ENCODE data around the gene NACC1.

NACC1 gene

GRCh38 chr19:13087795-13088537 lies 30.1 kb upstream of the NACC1 start:
- DNase-seq (ENCODE audit: low spot score), result no peak

GRCh38 chr19:13089139-13089856 lies 28.8 kb upstream of the NACC1 start:
- peak; percentile 62 for DNase-seq (ENCODE audit: low spot score)

- DNase-seq (ENCODE audit: low spot score), result no peak
Observed at GRCh38 chr19:13089857-13090507, 28.1 kb upstream of the NACC1 start.

- no peak for DNase-seq (ENCODE audit: low spot score)
Observed at GRCh38 chr19:13090511-13091231, 27.4 kb upstream of the NACC1 start.

- peak; percentile 70 for DNase-seq (ENCODE audit: low spot score)
Observed at GRCh38 chr19:13091400-13092157, 26.5 kb upstream of the NACC1 start.

- DNase-seq (ENCODE audit: low spot score), result no peak
Observed at GRCh38 chr19:13092158-13092543, 25.9 kb upstream of the NACC1 start.

- DNase-seq (ENCODE audit: low spot score), result no peak
Observed at GRCh38 chr19:13092606-13093235, 25.3 kb upstream of the NACC1 start.

- peak; percentile 96 for DNase-seq (ENCODE audit: low spot score)
Observed at GRCh38 chr19:13093407-13094105, 24.5 kb upstream of the NACC1 start.

- no peak for DNase-seq (ENCODE audit: low spot score)
Observed at GRCh38 chr19:13094106-13094504, 24.0 kb upstream of the NACC1 start.

- DNase-seq (ENCODE audit: low spot score), result no peak
Observed at GRCh38 chr19:13094771-13095392, 23.2 kb upstream of the NACC1 start.

GRCh38 chr19:13095393-13095784 lies 22.7 kb upstream of the NACC1 start:
- no peak for DNase-seq (ENCODE audit: low spot score)

- DNase-seq (ENCODE audit: low spot score), result no peak
Observed at GRCh38 chr19:13095934-13096927, 21.8 kb upstream of the NACC1 start.

- DNase-seq (ENCODE audit: low spot score), result no peak
Observed at GRCh38 chr19:13097033-13097462, 21.0 kb upstream of the NACC1 start.

GRCh38 chr19:13097463-13098258 lies 20.4 kb upstream of the NACC1 start:
- no peak for DNase-seq (ENCODE audit: low spot score)

- DNase-seq (ENCODE audit: low spot score), result peak; percentile 85
Observed at GRCh38 chr19:13098277-13099072, 19.6 kb upstream of the NACC1 start.

GRCh38 chr19:13099073-13099999 lies 18.7 kb upstream of the NACC1 start:
- peak; percentile 53 for DNase-seq (ENCODE audit: low spot score)
